SH-SY5Y (cell line): ENCODE data around the gene PRUNE1.

Experiments
- GATA2 ChIP-seq: IDR thresholded peaks from 2 replicates; pipeline ENCODE4 v1.6.1; 2011; ENCODE audit warnings: mild to moderate bottlenecking, low read depth, low read length
- GATA3 ChIP-seq: IDR thresholded peaks from 2 replicates; pipeline ENCODE4 v1.6.1; 2011; ENCODE audit warnings: low read depth, mild to moderate bottlenecking, low read length, moderate library complexity

The PRUNE1 gene

DNA sequence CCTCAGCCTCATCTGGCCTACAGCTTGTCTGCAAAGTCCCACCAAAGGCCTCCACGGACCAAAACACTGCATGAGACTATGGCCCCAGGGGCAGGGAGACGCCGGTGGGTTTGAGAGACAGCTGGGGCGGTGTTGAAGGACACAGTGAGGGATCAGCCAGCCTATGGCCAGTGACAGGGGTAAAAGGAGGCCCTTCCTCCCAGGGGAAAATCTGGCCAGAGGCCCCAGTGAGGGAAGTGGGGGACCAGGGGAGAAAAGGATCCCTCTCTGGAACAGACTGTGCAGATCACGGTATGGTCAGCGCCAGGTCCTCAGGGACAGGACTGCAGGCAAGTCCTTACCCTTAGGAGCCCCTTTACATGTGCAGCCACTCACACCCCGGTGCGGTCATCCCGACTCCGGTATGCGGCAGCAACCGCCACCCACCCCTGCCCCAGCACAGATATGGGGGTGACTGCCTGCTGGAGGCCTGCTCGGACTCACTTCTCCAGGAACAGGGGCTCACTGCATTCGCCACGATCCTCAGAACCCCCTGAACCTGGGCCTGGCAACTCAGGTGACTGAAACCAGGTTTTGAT, 34.9 kb upstream of the PRUNE1 start:
- TF ChIP-seq GATA2, result no peak
- TF ChIP-seq GATA3, result no peak

DNA sequence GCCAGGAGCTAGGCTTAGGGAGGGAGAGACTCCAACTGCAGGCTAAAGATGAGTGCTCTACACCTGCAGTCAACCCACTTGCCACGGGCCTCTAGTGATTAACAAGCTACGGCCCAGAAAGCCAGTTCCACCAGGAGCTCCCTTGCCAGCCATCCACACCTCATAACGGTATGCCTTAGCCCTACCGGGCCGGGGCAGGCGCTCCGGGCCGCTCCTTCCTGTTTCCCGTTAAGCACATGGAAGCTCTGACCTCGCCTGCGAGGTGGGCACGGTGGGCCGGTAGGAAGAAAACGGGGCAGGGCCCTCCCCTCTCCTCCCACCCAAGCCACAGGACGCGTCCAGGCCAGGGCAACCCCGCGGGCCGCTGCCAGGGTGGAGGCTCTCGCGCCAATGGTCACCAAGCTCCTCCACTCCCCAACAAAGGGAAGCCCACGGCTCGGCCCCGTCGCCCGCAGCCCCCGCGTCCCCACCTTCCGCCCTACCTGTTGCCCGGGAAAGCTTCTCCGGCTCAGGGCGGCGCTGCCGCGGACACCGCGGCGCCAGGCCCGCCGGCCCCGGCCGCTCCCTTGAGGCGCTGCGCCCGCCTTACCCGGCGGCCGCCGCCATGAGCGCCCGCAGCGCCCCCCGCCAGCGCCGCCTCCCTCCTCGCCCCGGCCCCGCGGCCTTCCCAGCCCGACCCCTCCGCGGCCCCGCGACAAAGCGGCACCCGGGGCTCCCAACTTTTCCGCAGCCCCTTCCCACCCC, 34.2 kb upstream of the PRUNE1 start:
- no peak for TF ChIP-seq GATA2
- no peak for TF ChIP-seq GATA3

DNA sequence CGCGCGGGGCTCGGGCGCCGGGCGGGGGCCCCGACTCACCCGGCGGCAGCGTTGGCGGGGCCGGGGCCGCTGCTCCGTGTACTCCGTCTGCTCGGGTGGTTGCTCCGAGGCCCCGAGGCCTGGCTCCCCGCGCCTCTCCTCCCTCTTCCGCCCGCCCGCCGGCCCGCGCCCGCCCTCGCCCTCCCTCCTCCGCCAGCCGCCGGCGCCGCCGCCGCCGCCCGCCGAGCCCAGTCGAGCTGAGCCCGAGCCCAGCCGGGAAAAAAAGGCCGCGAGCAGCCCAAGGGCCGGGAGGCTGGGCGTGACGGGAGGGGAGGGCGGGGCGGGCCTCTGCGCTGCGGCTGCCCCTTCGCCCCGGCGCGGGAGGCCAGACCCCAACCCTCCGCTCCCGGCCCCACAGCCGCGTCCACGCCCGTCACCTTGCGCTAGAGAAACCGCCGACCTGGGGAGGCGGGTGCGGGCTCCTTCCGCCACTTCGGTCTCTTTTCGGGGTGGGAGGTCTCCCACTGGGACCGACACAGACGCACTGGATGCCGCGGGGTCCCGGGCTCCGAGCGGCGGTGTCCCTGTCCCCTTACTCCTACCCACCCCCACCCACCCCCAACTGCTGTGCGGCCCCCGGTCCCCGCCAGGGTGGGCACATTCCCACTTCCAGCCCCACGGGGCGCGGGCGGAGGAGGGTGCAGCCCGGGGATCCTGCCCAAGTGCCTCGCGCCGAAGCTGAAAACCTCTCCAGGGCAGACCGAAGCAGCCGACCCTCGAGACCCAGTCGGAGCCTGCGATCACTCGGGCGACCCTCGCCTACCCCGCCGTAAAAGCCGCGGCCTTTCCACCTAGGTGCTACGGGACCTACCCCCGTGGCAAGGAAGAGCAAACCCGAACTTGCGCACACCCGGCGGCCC, 33.4 kb upstream of the PRUNE1 start, which contains the start of gene CERS2:
CERS2 (minus strand) TSS at position 256 of the 899 bp plus-strand sequence. CDS start 5,745 bp downstream, outside the sequence.
- no peak for TF ChIP-seq GATA3
- no peak for TF ChIP-seq GATA2

DNA sequence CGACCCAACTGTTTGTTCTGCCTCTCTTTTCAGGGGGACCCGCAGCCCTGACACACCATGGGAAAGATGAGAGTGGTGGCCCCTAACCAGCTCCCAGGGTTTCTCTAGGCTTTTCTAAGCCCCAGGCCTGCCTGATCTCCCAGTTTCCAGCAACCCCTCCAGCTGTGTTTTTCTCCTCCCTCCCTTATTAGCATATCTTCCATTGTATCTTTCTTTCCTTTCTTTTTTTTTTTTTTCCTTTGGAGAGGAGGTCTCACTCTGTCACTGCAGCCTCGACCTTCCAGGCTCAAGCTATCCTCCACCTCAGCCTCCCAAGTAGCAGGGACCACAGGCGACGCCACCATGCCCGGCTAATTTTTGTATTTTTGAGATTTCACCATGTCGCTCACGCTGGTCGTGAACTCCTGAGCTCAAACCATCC, 31.8 kb upstream of the PRUNE1 start:
- TF ChIP-seq GATA2, result no peak
- no peak for TF ChIP-seq GATA3

DNA sequence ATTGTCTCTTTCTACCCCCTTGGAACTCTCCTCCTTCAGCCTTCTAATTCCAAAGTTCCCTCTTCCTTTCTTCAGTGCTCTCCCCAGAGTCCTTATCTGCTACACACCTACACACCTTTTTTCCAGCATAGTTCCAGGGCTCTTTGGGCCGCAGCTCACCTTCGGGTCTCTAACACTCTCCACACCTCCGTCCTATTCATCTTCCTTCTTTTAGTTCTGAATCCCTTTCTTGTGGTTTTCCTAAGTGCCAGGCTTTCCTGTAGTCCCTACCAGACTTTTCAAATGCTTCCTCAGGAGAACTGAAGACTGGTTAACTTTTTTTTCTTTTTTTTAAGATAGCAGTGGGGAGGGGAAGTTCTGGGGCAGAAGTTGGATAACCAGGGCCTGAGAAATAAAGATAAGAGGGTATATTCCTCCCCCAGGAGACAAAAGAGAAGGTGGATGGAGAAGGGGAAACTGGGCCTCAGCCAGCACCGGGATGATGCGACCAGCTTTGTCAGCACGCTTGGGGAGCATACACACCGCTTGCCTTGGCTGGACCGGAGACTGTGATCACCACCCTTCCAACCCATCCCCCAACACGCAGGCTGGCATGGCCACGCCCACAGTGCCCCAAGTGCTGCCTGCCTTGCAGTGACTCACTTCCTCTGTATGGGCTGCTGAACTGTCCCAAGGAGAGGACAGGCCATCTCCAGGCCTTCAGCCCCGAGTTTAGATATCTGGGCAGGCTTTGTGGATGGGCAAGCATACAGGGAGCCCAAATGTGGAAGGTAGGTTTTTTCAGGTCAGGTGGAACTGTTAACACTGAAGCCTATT, 31.2 kb upstream of the PRUNE1 start:
- no peak for TF ChIP-seq GATA3
- TF ChIP-seq GATA2, result no peak

DNA sequence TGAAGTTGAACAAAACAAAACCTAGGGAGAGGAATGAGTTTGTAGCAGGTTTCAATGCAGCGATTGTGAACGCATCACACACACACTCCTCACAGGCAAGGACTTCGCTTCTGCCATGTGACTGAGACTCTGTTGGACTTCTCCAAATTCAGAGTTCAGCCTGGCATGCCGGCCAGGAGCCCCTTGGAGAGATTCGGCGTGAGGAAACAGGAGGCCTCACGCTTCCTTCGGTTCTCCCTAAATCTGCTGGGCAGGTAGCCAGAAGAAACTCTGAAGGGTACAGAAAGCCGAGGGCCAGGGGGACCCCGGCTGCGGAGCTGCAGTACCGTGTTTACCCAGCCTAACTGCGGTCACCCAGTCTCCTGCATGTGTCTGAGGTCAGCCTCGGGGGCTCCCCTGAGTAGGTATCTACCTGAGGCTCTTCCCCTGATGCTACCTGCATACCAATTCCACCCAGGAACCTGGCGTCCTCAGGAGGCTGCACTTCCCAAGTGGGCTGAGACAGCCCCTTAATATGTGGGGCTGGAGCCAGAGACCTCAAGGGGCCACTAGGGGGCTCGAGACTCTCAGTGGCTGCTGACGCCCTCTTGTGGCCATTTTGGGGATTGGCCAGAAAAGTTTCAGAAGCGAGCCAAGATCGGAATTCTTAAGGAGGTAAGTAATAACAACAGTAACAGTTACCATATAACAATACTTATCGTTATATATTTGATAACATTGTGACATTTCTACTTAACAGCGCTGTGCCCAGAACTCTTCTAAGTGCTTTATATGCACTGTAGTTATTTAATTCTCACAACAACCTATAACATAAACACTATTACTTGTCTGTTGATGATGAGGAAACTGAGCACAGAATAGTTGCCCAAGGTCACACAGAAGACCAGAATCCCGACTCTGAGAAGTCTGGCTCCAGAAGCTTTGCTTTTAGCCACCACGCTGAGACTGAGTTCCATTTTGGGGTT, 28.9 kb upstream of the PRUNE1 start:
- no peak for TF ChIP-seq GATA3
- TF ChIP-seq GATA2, result no peak

DNA sequence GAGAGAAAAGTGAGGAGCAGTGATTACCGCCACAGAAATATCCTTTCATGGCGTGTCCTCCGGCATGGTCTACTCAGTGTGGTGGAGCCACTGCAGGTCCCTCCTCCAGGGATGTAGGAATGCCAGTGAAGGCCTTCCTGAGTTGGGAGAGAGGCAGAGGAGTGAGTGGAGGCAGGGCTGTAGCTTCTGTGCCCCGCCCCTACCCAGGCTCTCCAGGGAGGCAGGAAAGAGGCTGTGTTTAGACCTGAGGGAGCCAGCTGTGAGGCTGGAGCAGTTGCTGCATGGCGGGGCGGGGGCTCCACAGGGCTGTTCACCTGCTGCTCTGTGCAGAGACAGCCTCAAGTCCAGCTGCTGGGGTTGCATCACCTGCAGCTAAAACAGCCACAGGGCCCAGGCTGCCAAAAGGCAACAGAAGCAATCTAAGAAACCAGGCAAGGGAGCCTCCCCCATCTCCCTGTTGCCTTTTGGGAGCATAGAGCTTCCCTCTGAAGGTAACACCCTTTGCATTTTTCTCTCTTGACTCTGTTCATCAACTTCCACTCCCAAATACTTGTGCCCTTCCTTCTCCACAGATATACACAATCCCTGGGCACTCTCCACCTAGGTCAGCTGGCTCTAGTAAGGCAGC, 27.0 kb upstream of the PRUNE1 start:
- no peak for TF ChIP-seq GATA2
- no peak for TF ChIP-seq GATA3

DNA sequence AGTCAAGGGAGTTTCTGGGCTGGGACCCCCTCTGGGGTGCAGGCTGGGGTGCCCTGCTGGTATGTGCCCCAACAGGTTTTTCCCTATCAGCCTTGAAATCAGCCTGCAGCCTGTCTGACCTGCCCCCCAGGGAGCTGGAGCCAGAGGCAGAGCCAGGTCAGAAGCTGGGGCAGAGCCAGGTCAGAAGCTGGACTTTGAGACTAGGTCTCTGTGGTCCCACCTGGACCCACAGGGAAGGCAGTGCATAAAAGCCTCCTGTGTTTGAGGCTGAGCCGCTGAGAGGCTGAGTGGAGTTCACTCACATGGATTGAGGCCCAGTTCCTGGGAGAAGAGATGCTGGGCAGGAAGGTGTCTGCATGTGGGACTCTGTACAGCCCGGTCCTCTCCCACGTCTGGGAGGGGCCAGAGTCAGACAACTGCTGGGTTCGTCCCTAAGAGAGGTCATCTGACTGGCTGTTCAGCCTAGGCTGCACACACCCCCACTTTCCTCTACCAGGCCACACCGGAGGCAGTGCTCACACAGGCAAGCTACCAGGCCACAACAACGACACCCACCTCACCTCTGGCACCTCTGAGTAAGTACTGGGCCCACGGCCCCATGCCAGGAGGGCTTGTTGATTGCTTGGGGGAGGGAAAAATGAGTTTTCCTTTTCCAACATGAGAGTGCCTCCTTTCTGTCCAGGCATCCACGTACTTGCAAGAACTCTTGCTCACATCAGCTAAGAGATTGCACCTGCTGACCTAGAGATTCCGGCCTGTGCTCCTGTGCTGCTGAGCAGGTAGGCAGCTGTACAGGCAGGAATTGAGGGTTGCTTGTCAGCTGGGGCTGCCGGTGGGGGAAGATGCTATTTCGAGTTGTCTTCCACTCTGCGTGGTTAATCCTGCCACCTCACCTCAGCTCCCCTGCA, 26.2 kb upstream of the PRUNE1 start, which contains the start of gene ANXA9:
ANXA9 (plus strand) TSS at position 488 of the 908 bp plus-strand sequence. CDS start 814 bp downstream, outside the sequence.
- no peak for TF ChIP-seq GATA3
- TF ChIP-seq GATA2, result no peak

DNA sequence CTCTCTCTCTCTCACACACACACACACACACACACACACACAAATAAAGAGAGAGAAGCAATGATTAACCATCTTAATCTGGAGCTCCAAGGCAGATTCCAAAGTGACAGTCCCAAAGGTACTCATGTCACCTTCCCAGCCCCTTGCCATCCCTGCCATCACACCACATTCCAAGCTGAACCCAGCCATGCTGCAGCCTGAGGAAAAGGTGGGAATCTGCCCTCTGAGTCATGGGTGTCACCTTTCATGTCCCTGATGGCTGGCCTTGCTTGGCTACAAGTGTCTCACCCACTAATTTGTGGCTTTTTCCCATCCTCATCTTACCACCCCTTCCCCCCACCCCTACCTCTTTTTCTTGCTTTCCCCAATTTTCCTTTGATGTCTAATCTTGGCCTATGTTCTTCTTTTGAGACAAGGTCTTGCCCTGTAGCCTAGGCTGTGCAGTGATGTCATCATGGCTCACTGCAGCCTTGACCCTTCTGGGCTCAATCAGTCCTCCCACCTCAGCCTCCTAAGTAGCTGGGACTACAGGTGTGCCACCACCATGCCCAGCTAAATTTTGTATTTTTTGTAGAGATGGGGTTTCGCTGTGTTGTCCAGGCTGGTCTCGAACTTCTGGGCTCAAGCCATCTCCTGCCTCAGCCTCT, 22.9 kb upstream of the PRUNE1 start:
- no peak for TF ChIP-seq GATA2
- no peak for TF ChIP-seq GATA3

DNA sequence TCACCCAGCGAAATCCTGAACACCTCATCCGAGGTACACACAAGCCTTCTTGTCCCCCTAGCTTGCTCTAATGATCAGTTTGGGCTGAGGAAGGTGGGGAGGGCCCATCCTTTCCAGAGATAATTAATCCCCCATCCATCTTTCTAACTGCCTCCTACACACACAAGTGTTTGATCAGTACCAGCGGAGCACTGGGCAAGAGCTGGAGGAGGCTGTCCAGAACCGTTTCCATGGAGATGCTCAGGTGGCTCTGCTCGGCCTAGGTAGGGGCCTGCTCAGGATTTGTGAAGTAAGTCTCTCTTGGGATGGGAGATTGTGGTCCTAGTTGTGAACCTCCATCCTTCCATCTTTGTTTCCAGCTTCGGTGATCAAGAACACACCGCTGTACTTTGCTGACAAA, 20.3 kb upstream of the PRUNE1 start:
- TF ChIP-seq GATA3 (no peak), GATA2 (no peak)

DNA sequence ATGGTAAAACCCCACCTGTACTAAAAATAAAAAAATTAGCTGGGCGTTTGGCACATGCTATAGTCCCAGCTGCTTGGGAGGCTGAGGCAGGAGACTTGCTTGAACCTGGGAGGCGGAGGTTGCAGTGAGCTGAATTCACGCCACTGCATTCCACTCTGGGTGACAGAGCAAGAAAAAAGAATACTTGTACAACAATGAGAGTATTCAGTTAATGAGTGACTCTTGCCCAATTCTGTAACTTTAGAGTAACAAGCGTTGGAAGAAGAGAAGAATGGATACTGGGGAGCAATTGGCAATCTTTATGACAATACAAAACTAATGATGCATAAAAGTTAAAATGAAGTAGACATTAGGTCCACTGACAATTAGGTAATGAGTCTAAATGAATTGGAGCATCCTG, 15.6 kb upstream of the PRUNE1 start:
- no peak for TF ChIP-seq GATA3
- no peak for TF ChIP-seq GATA2
